Germinal center (tissue), 1 donor: ENCODE measurements around the gene EDDM13.
"Not testable (repeated sequence)": the region's sequence is repeated elsewhere in the genome, so short reads cannot be mapped to it uniquely, and the experiment has no call there.

Experiments used
- DNase-seq: peaks from one replicate; pipeline ENCODE4 v3.0.0; 2012; ENCODE audit warnings: mixed read lengths, low spot score

The EDDM13 gene

GRCh38 chr19:56295531-56296455, 23.2 kb downstream of the EDDM13 start:
- DNase-seq = no peak

- no peak for DNase-seq
These were observed 24.5 kb downstream of the EDDM13 start for GRCh38 chr19:56297010-56297409.

GRCh38 chr19:56299688-56300087, 27.1 kb downstream of the EDDM13 start:
- no peak for DNase-seq

GRCh38 chr19:56301155-56301554, 28.6 kb downstream of the EDDM13 start:
- DNase-seq = no peak

- no peak for DNase-seq
These were observed 29.5 kb downstream of the EDDM13 start for GRCh38 chr19:56301886-56302620.

GRCh38 chr19:56304243-56304642, 31.7 kb downstream of the EDDM13 start:
- no peak for DNase-seq

- DNase-seq = no peak
These were observed 33.5 kb downstream of the EDDM13 start for GRCh38 chr19:56306016-56306415.

- not testable (repeated sequence) for DNase-seq
These were observed 34.5 kb downstream of the EDDM13 start for GRCh38 chr19:56307062-56307461.

GRCh38 chr19:56308792-56309191, 36.2 kb downstream of the EDDM13 start:
- no peak for DNase-seq

- DNase-seq = peak; percentile 76
These were observed 37.1 kb downstream of the EDDM13 start for GRCh38 chr19:56309511-56310185.

- DNase-seq = no peak
These were observed 37.9 kb downstream of the EDDM13 start for GRCh38 chr19:56310462-56310861.

GRCh38 chr19:56312342-56312741, 39.8 kb downstream of the EDDM13 start:
- DNase-seq = no peak

GRCh38 chr19:56312787-56313657, 40.5 kb downstream of the EDDM13 start:
- DNase-seq = no peak

- no peak for DNase-seq
These were observed 41.5 kb downstream of the EDDM13 start for GRCh38 chr19:56314018-56314380.

- peak; percentile 98 for DNase-seq
These were observed 42.0 kb downstream of the EDDM13 start, which contains the start of gene ZSCAN5A for GRCh38 chr19:56314381-56315076. TSS of gene ZSCAN5A (minus strand) at chr19:56314839. CDS start at chr19:56225046, 89,793 bp downstream.

GRCh38 chr19:56315077-56315828, 42.7 kb downstream of the EDDM13 start:
- DNase-seq = peak; percentile 91

- no peak for DNase-seq
These were observed 44.2 kb downstream of the EDDM13 start for GRCh38 chr19:56316728-56317127.

- DNase-seq = no peak
These were observed 45.2 kb downstream of the EDDM13 start for GRCh38 chr19:56317749-56318148.

GRCh38 chr19:56319991-56320390, 47.4 kb downstream of the EDDM13 start:
- no peak for DNase-seq
